NT2/D1 (cell line): ENCODE results near the gene GPX4.
A peak's percentile ranks its signal among the peaks of the same experiment; 100 is the strongest.

ENCODE experiments used
- DNase-seq: peaks from one replicate; pipeline ENCODE4 v3.0.0-alpha.2; 2011; ENCODE audit warnings: low read depth, low spot score
- H3K27me3 ChIP-seq: 2 replicates; pipeline ENCODE4 v1.6.0; 2011; ENCODE audit warnings: mild to moderate bottlenecking; ENCODE audit not compliant: insufficient read length, insufficient read depth
- H3K36me3 ChIP-seq: 2 replicates; pipeline ENCODE4 v1.6.1; 2011; ENCODE audit warnings: mild to moderate bottlenecking, low read length, mixed read lengths; ENCODE audit not compliant: insufficient read depth, insufficient read length
- H3K4me1 ChIP-seq: 2 replicates; pipeline ENCODE4 v1.5.1; 2011; ENCODE audit not compliant: insufficient read depth, insufficient read length
- H3K4me3 ChIP-seq: 2 replicates; pipeline ENCODE4 v1.5.1; 2011; ENCODE audit warnings: low read depth; ENCODE audit not compliant: insufficient read length
- H3K9ac ChIP-seq: 2 replicates; pipeline ENCODE4 v1.6.0; 2011; ENCODE audit warnings: low read depth; ENCODE audit not compliant: insufficient read length
- H3K9me3 ChIP-seq: 2 replicates; pipeline ENCODE4 v1.5.1; 2011; ENCODE audit warnings: mild to moderate bottlenecking, low read length; ENCODE audit not compliant: insufficient read depth
- SUZ12 ChIP-seq: IDR thresholded peaks from 2 replicates; pipeline ENCODE4 v1.6.1; 2011; ENCODE audit not compliant: insufficient read length, insufficient read depth; ENCODE audit errors: extremely low read depth
- YY1 ChIP-seq: IDR thresholded peaks from 2 replicates; pipeline ENCODE4 v1.6.1; 2011; ENCODE audit not compliant: insufficient read length, insufficient read depth
- ZNF274 ChIP-seq: IDR thresholded peaks from 2 replicates; pipeline ENCODE4 v1.6.1; 2011; ENCODE audit warnings: mild to moderate bottlenecking, low read depth, low read length

GPX4 gene

GRCh38 chr19:1104311-1105007 is 665 bp downstream of the GPX4 start:
- Histone ChIP-seq H3K4me3 (peak overlapping the region; percentile 76), H3K9ac (peak overlapping the region; percentile 96), H3K36me3 (peaks cover 36% of the 10 kb centered on the region), H3K27me3 (no peaks in the 10 kb centered on the region), H3K9me3 (no peaks in the 10 kb centered on the region), H3K4me1 (peaks cover 18% of the 10 kb centered on the region)
- TF ChIP-seq SUZ12, result no peak
- no peak for TF ChIP-seq YY1
- TF ChIP-seq ZNF274, result no peak
- DNase-seq, result no peak

DNA sequence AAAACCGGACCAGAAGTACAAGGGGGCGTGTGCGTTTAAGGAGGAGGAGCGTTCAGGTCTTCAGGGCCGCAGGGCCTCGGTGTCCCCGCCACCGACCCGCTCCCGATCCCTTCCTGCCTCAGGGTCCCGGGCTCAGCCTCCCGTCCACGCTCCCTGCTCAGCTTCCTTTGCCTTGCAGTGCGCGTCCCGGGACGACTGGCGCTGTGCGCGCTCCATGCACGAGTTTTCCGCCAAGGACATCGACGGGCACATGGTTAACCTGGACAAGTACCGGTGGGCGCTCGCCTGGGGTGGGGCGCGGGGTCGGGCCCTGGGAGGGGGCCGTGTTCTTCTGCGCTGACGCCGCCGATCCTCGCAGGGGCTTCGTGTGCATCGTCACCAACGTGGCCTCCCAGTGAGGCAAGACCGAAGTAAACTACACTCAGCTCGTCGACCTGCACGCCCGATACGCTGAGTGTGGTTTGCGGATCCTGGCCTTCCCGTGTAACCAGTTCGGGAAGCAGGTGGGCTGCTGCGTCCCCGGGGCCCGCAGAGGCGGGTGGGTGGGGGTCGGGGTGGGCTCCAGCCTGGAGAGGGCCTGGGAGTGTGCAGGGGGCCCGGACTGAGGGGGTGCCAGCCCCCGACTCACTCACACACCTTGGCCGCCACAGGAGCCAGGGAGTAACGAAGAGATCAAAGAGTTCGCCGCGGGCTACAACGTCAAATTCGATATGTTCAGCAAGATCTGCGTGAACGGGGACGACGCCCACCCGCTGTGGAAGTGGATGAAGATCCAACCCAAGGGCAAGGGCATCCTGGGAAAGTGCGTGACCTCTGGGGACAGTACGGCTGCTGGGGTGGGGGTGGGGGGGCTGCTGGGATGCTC is 1.4 kb downstream of the GPX4 start:
- Histone ChIP-seq H3K4me1 (peaks cover 21% of the 10 kb centered on the region), H3K36me3 (peaks cover 43% of the 10 kb centered on the region), H3K9me3 (no peaks in the 10 kb centered on the region), H3K4me3 (peak overlapping the region; percentile 76), H3K9ac (peak overlapping the region; percentile 96), H3K27me3 (no peaks in the 10 kb centered on the region)
- TF ChIP-seq YY1 (no peak), ZNF274 (no peak), SUZ12 (no peak)
- no peak for DNase-seq

GRCh38 chr19:1105873-1106840 is 2.4 kb downstream of the GPX4 start:
- Histone ChIP-seq H3K36me3 (peaks cover 52% of the 10 kb centered on the region), H3K4me1 (peaks cover 21% of the 10 kb centered on the region), H3K9me3 (no peaks in the 10 kb centered on the region), H3K27me3 (no peaks in the 10 kb centered on the region), H3K4me3 (no peak overlapping the region), H3K9ac (peak overlapping the region; percentile 72)
- DNase-seq, result no peak
- TF ChIP-seq ZNF274 (no peak), SUZ12 (no peak), YY1 (no peak)

- peaks cover 57% of the 10 kb centered on the region for H3K36me3 ChIP-seq
- H3K9me3 ChIP-seq, result no peaks in the 10 kb centered on the region
- TF ChIP-seq SUZ12 (no peak), YY1 (no peak), ZNF274 (no peak)
- H3K4me3 ChIP-seq, result no peak overlapping the region
- DNase-seq, result no peak
- H3K9ac ChIP-seq, result peak overlapping the region; percentile 42
- H3K4me1 ChIP-seq, result peaks cover 19% of the 10 kb centered on the region
- H3K27me3 ChIP-seq, result no peaks in the 10 kb centered on the region
Observed at GRCh38 chr19:1106841-1107660, 3.3 kb downstream of the GPX4 start.

GRCh38 chr19:1107661-1108261 is 4.0 kb downstream of the GPX4 start:
- Histone ChIP-seq H3K36me3 (peaks cover 63% of the 10 kb centered on the region), H3K4me3 (no peak overlapping the region), H3K27me3 (no peaks in the 10 kb centered on the region), H3K9me3 (no peaks in the 10 kb centered on the region), H3K4me1 (peaks cover 21% of the 10 kb centered on the region), H3K9ac (peak overlapping the region; percentile 42)
- TF ChIP-seq YY1 (no peak), SUZ12 (no peak), ZNF274 (no peak)
- DNase-seq, result no peak

GRCh38 chr19:1108291-1109031 is 4.7 kb downstream of the GPX4 start:
- no peak for DNase-seq
- no peaks in the 10 kb centered on the region for H3K9me3 ChIP-seq
- TF ChIP-seq YY1, result no peak
- TF ChIP-seq ZNF274, result no peak
- TF ChIP-seq SUZ12, result no peak
- no peaks in the 10 kb centered on the region for H3K27me3 ChIP-seq
- no peak overlapping the region for H3K4me3 ChIP-seq
- H3K4me1 ChIP-seq, result peaks cover 25% of the 10 kb centered on the region
- H3K9ac ChIP-seq, result no peak overlapping the region
- peaks cover 70% of the 10 kb centered on the region for H3K36me3 ChIP-seq
